NCI-H774 (cell line): Measurements from ENCODE around the gene BCAM.

Experiments used
- DNase-seq: peaks from one replicate; lab custom pipeline; 2025; lab: John Stamatoyannopoulos, UW

Gene BCAM

DNA sequence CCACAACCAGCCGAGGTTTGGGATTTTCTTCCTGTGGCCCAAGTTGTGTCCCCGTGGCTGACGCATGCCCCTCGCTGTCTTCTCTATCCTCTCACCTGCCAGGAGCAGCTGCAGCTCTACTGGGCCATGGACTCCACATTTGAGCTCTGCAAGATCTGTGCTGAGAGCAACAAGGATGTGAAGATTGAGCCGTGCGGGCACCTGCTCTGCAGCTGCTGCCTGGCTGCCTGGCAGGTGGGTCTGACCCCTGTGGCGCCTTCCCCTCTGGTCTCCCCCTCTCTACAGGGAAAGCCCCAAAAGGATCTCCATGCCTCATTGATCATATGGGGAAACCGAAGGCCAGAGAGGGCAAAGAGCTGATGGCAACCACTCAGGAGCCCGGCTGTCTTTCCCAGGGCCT is 16.6 kb upstream of the BCAM start:
- DNase-seq: no peak

DNA sequence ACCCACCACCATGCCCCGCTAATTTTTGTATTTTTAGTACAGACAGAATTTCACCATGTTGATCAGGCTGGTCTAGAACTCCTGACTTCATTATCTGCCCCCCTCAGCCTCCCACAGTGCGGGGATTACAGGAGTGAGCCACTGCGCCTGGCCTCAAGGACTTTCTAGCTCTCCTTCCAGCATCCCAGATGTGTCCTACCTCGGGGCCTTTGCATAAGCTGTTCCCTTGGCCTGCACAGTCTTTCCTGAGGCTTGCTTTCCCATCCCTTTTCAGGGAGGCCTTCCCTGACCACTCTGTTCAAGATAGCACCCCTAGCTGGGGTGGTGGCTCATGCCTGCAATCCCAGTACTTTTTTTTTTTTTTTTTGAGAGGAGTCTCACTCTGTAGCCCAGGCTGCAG is 14.3 kb upstream of the BCAM start:
- no peak for DNase-seq

DNA sequence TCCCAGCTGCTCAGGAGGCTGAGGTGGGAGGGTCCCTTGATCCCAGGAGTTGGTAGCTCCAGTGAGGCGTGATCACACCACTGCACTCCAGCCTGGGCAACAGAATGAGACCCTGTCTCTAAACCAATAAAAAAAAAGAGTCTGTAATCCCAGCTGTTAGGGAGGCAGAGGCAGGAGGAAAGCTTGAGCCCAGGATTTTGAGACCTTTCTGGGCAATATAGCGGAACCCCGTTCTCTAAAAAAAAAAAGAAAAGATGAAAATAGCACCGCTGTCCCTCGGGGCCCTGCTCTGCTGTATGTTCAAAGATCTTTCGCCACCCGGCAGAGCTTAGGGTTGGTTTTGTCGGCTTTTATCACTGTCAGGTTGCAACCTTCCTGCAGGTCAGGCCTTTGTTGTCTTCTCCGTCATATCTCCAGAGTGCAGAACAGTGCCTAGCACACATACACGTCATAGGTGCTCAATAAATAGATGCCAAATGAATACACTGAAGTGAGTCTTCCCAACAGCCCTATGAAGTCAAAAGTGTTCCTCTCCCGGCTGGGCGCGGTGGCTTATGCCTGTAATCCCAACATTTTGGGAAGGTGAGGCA is 13.4 kb upstream of the BCAM start:
- DNase-seq: no peak

DNA sequence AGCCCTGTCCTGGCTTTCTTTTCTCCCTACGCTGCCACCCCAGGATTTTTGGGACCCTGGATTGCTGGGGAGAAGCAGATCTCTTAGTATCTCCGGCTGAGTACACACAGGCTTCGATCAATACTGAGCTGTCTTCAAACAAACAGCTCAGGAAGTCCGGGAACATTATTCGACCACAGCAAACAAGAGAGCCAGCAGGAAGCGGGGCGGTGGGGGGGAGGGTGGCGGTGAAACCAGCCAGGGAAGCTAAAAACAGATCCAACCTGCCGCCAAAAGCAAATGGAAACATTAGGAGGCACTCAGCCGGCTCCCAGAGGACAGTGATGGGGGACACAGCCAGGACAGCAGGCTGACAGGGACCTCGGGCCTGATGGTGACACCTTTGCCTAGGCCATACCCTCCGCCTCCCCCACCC is 12.2 kb upstream of the BCAM start:
- peak; percentile 82 for DNase-seq

DNA sequence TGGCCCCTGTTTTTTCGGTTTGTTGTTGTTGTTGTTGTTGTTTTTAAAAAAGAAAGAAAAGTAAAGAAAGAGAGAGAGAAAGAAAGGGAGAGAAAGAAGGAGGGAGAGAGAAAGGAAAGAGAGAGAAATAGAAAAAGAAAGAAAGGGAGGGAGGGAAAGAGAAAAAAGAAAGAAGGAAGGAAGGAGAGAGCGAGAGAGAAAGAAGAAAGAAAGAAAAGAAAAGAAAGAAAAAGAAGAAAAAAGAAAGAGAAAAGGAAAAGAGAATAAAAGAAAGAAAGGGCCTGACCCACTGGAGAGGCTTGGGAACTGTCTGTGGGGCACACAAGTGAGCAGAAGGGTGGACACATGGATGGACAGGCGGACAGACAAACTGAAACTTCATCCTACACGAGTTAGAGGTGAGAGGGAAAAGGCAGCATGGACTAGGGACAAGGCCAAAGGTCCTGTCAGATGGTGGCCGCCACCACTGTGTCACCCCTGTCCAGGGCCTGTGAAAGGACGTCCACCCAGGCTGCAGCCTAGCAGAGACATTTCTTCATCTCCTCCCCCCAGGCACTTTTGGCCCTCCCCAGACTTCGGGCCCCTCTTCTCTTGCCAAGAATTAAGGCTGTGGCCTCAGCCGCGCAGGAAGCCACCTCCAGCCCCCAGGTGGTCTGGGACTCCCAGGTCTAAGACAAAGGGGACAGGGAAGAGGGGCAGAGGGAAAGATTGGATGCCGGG is 9.1 kb upstream of the BCAM start:
- DNase-seq: no peak

DNA sequence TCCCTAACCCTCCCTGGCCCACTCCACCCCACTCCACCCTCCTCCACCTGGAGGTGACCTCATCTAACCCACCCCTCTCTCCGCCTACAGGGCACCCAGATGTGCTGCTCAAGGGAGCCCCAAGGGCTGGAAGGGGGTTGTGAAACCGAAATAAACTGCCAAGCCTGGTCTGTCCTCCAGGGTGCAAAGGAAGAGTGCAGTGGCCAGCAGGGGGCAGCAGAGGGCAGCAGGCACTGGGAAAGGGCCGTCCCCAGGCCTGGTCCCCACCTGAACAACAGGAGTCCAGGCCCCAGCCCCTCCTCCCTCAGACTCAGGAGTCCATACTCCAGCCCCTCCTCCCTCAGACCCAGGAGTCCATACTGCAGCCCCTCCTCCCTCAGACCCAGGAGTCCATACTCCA is 8.4 kb upstream of the BCAM start:
- DNase-seq: peak; percentile 75

DNA sequence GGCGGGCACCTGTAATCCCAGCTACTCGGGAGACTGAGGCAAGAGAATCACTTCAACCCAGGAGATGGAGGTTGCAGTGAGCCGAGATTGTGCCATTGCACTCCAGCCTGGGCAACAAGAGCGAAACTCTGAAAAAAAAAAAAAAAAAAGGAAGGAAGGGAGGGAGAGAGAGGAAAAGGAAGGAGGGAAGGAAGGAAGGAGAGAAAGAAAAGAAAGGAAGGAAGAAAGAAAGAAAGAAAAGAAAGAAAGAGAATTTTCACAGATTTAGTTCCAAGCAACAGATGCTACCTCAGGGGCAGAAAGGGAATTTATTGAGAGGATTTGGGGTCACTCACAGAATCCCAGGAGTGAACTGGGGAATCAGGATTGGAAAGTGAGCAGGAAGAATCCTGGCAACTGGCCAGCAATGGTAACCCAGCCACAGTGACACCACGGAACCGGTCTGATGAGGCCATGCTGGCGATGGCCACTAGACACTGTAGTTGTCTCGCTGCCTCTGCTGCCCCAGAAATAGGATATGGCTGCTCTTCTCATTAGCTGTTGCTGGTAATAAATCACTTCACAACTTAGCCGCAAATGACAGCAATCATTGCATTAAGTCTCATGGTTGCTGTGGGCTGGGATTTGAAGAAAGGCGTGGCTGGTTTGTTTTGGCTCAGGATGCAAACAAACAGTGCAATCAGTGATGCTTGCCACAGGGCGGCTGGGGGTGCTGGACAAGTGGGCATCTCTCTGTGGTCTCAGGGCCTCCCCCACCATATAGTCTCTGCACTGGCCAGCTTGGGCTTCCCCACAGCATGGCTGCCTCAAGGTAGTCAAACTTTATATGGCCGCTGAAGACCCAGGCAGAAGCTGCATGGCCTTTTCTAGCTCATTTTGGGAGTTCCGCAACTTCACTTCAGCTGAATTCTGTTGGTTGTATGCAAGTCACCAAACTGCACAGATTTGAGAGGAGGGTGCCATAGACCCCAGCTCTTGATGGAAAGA is 5.2 kb upstream of the BCAM start:
- DNase-seq: no peak

DNA sequence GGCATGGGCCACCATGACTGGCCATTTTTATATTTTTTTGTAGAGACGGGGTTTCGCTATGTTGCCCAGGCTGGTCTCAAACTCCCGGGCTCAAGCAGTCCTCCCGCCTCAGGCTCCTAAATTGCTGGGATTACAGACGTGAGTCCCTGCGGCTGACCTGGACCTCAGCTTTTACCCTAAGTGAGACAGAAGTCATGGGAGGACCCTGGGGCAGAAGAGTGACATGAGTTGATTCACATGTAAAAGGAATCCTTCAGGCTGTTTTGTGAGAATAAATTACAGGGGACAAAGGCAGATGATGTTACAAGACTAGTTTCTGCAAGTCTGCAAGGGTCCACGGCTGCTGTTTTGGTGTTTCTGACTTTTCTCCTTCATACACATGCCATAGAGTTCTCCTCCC is 2.6 kb upstream of the BCAM start:
- no peak for DNase-seq

DNA sequence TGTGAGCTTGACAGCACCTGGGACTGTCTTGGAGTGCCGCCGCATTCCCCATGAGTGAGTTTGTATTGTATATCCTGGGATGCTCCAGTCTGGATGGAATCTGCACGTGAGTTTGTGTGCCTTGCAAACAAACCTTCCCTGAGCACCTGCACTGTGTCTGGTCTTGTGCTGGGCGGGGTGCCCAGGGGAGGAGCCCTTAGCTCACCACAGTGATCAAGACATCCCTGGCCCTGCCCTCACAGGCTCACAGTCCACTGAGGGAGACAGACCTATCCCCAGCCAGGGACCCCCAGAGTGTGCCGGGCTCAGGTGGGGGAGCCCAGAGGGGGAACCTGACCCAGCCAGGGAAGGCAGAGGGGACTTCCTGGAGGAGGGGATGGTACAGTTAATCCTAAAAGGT is 1.7 kb upstream of the BCAM start:
- peak; percentile 85 for DNase-seq

DNA sequence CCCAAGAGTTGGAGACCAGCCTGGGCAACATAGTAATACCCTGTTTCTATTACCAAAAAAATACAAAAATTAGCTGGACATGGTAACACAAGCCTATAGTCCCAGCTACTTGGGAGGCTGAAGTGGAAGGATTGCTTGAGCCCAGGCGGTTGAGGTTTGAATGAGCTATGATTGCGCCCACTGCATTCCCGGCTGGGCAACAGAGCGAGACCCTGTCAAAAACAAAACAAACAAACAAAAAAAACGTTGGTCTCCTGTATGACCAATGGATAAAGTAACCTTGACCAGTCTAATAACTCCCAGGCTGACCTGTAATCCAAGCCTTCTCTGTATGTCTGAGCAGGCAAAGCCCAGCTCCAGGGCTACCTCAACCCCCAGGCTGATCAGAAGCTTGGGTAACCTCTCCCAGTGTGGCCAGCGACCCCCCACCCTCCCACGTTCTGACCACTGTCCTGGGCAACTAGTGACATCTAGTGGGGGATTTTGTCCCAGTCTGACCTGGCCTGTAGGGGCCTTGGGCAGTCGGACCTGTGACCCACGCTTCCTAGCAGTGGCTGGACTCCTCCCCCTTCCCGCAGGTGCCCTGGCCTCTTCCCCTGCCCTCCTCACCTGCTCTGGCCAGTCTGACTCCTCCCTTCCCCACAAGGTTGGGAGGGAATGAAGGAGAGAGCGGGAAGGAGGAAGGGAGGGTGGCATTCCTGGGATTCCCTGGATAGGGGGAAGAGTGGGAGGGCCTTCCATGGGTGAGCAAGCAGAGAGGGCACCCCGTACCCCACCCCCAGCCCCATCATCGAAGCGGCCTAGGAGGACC is 1.0 kb upstream of the BCAM start:
- peak; percentile 26 for DNase-seq

DNA sequence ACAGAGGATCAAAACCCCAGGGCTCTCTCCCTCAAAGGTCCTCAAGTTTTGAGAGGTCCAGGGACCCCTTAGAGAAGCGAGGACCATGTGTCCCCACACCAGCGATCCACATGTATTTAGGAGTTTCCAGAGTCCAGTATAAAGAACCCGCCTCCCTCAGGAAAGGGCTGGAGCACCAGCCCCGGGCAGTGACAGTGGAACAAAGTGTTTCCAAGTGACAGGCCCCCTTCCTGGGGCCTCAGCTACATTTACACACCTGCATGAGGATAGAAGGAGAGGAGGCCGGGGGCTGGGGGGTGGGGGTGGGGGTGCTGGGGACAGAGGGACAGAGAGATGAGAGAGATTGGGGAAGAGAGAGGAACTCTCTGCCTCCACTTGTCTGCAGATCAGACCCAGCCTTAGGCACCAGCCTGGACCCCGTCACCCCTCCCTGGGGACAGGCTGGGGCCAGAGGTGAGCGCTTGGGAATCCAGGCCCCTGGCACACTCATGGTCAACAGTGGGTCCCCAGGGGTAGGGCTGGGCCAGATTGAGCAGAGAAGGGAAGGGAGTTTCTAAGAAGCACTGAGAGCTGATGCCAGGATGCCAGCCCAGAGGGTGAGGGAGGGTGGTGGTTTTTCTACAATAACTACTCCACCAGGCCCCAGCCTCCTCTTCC is 802 bp downstream of the BCAM start:
- DNase-seq: no peak

DNA sequence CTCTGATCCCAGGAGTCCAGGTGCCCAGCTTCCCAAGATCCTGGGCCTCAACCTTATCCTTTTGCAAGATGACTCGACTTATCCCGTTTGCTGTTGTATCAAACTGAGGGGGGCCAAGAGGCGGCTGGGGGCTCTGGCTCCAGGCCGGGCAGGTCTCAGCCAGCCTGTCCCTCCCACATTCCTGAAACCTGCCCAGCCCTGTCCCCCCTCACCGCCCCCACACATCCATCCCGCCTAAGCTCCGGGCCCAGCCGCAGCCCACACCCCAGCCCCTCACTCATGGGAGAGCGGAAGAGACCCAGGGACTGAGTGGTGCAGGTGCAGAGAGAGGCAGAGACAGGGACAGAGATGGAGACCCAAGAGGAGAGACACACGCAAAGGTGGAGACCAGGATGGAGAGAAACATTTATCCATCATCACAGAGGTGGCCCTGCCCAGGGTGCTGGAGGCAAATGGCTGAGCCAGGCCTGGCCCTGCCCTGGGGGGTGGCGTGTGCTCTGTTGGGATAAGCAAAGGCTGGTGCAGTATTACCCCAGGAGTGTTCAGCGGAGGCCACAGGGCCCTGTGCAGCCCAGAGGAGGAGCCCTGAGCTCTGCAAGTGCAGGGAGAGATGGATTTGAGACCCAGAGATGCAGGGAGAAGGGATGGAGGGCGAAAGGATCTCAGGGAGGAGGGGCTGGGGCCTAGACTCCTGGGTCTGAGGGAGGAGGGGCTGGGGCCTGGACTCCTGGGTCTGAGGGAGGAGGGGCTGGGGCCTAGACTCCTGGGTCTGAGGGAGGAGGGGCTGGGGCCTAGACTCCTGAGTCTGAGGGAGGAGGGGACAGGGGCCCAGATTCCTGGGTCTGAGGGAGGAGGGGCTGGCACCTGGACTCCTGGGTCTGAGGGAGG is 1.6 kb downstream of the BCAM start:
- no peak for DNase-seq

DNA sequence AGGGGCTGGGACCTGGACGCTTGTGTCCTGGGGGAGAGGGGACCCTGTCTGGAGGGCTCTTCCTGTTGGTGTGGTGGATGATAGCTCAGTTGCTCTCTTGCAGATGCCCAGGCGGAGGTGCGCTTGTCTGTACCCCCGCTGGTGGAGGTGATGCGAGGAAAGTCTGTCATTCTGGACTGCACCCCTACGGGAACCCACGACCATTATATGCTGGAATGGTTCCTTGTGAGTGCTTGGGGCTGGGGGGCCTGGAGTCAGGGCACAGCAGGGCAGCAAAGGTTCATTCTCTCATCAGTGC is 2.2 kb downstream of the BCAM start:
- no peak for DNase-seq

DNA sequence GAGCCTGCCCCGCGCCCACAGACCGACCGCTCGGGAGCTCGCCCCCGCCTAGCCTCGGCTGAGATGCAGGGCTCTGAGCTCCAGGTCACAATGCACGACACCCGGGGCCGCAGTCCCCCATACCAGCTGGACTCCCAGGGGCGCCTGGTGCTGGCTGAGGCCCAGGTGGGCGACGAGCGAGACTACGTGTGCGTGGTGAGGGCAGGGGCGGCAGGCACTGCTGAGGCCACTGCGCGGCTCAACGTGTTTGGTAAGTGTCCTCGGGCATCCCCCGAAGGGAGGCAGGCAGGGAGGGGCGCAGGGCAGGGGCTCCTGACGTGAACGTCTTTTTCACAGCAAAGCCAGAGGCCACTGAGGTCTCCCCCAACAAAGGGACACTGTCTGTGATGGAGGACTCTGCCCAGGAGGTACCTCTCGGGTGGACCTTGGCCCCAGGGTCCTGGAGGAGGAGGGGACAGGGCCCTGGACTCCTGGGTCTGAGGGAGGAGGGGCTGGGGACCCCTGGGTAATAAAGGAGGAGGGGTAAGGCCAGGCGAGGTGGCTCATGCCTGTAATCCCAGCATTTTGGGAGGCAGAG is 3.3 kb downstream of the BCAM start:
- no peak for DNase-seq

DNA sequence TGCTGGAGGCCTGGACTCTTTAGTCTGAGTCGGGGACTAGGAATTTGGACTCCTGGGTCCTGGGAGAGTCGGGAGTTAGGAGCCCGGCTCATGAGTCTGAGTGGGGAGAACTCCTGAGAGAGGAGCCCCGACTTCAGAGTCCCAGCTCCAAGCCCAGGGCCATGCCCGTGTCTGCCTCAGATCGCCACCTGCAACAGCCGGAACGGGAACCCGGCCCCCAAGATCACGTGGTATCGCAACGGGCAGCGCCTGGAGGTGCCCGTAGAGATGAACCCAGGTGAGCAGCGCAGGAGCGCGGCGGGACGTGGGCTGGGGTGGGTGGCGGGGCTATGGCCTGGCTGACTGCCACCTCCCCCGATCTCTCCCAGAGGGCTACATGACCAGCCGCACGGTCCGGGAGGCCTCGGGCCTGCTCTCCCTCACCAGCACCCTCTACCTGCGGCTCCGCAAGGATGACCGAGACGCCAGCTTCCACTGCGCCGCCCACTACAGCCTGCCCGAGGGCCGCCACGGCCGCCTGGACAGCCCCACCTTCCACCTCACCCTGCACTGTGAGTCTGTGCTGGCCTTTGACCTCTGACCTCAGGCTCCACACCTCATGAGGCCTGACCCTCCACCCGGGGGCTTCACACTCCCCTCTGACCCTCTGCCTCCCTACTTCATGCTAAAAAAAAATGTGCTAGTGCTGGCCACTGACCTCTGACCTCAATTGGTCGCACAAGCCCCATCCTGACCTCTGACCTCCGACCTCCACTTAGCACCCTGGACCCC is 4.4 kb downstream of the BCAM start:
- no peak for DNase-seq

DNA sequence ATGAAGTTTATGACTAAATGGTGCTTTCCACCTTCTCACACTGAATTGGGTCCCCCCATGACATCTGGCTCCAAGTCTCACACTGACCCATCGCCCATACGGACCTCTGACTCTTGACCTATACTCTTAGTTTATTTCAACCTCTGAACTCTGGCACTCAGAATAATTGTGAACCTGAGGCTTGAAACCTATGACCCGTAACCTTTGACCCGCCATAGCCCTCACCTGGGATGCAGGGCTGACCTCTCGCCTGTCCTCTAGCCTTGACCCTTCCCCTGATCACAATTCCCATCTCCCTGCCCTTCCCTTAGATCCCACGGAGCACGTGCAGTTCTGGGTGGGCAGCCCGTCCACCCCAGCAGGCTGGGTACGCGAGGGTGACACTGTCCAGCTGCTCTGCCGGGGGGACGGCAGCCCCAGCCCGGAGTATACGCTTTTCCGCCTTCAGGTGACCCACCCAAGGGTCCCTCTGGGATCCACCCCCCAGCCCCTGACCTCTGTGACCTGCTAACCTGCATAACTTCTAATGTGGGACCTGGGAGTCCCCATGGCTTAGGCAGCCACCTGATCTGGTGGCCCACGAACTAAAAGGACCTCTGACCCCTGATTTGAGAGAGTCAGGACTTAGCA is 5.1 kb downstream of the BCAM start:
- no peak for DNase-seq

DNA sequence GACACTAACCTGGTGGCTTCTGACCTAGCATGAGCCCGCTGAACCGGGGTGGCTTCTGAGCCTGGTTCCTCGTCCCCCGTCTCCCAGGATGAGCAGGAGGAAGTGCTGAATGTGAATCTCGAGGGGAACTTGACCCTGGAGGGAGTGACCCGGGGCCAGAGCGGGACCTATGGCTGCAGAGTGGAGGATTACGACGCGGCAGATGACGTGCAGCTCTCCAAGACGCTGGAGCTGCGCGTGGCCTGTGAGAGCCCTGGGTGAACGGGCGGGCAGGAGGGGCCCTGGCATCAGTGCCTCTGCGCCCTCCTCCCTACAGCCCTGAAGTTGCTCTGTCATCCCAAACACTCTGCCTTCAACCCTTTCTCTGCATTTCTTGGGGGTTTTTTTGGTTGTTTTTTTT is 5.6 kb downstream of the BCAM start:
- DNase-seq: no peak

DNA sequence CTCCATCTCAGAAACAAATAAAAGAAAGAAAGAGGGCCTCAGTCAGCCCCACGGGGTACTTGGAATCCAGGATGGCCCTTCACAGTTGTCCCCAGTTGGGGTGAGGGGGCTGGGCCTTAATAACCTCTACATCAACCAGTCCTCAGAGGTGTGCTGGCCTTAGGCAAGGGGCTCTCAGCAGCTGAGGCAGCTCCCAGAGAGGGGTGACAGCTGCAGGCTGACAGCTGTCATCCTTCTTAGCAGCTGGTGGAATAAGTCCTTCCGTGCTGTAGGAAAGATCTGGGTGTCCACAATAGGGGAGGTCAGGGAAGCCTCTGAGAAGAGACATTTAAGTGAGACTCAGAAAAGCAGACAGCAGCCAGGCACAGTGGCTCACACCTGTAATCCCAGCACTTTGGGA is 7.4 kb downstream of the BCAM start:
- DNase-seq: no peak
